ENCODE data around the gene INSYN2B. TPM values are rescaled to one million over a fixed set of nuclear protein-coding genes. Genes with fewer than 3 reads are reported as not detected.

The INSYN2B gene
- total and polyA plus RNA-seq, 2 of the 8 experiments (the other 6 are each of a cell fraction or from before 2014, with no cell fraction given): not detected

- TF ChIP-seq CHD7 (IDR thresholded peaks at IDR 0.05; ENCODE audit: insufficient replicate concordance, low read length) (no peak), JUN (IDR thresholded peaks at IDR 0.05; ENCODE audit: low read depth, low read length) (no peak), ATF3 (IDR thresholded peaks at IDR 0.05; ENCODE audit: insufficient read depth, low read depth, low read length) (no peak), FOSL1 (IDR thresholded peaks at IDR 0.05; ENCODE audit: insufficient read depth, low read depth, low read length) (no peak), EZH2 (IDR thresholded peaks at IDR 0.05; ENCODE audit: low read depth, low read length, severe bottlenecking) (no peak), NANOG (IDR thresholded peaks at IDR 0.05; ENCODE audit: insufficient read depth, low read depth, low read length, poor library complexity, severe bottlenecking) (no peak), NRF1 (IDR thresholded peaks at IDR 0.05; ENCODE audit: low read depth, low read length) (no peak), ATF2 (IDR thresholded peaks at IDR 0.05; ENCODE audit: low read length) (no peak)
Measured at GRCh38 chr5:169832304-169832703, 148.0 kb downstream of the INSYN2B start (continued).
